ENCODE data around the gene HECW1.

The HECW1 gene

GRCh38 chr7:43148161-43148731, 35.8 kb downstream of the HECW1 start:
- ATAC-seq = no peak

GRCh38 chr7:43151076-43151475, 38.6 kb downstream of the HECW1 start:
- no peak for ATAC-seq

- no peak for ATAC-seq
Measured at GRCh38 chr7:43152696-43153095, 40.2 kb downstream of the HECW1 start.

- ATAC-seq = no peak
Measured at GRCh38 chr7:43155636-43156035, 43.2 kb downstream of the HECW1 start.

GRCh38 chr7:43163885-43164284, 51.4 kb downstream of the HECW1 start:
- ATAC-seq = no peak

GRCh38 chr7:43164757-43165156, 52.3 kb downstream of the HECW1 start:
- peak; percentile 58 to 64 for ATAC-seq

- no peak for ATAC-seq
Measured at GRCh38 chr7:43166686-43167085, 54.2 kb downstream of the HECW1 start.

- ATAC-seq = no peak
Measured at GRCh38 chr7:43169076-43169475, 56.6 kb downstream of the HECW1 start.

GRCh38 chr7:43170571-43170970, 58.1 kb downstream of the HECW1 start:
- no peak for ATAC-seq

- ATAC-seq = no peak
Measured at GRCh38 chr7:43175570-43176200, 63.2 kb downstream of the HECW1 start.

- ATAC-seq = no peak
Measured at GRCh38 chr7:43179393-43179792, 66.9 kb downstream of the HECW1 start.

- ATAC-seq = no peak
Measured at GRCh38 chr7:43192806-43193460, 80.5 kb downstream of the HECW1 start.

GRCh38 chr7:43193893-43194292, 81.4 kb downstream of the HECW1 start:
- no peak for ATAC-seq

- no peak for ATAC-seq
Measured at GRCh38 chr7:43195256-43195655, 82.8 kb downstream of the HECW1 start.

GRCh38 chr7:43195768-43196167, 83.3 kb downstream of the HECW1 start:
- no peak for ATAC-seq

- no peak for ATAC-seq
Measured at GRCh38 chr7:43196379-43196778, 83.9 kb downstream of the HECW1 start.

- no peak for ATAC-seq
Measured at GRCh38 chr7:43198016-43198415, 85.6 kb downstream of the HECW1 start.

- ATAC-seq = no peak
Measured at GRCh38 chr7:43198599-43199090, 86.2 kb downstream of the HECW1 start.

- ATAC-seq = no peak
Measured at GRCh38 chr7:43199371-43200160, 87.1 kb downstream of the HECW1 start.

- no peak for ATAC-seq
Measured at GRCh38 chr7:43201912-43202311, 89.5 kb downstream of the HECW1 start.

- no peak for ATAC-seq
Measured at GRCh38 chr7:43204081-43204480, 91.6 kb downstream of the HECW1 start.

GRCh38 chr7:43205171-43205795, 92.8 kb downstream of the HECW1 start:
- ATAC-seq = no peak

- ATAC-seq = no peak
Measured at GRCh38 chr7:43208242-43208641, 95.8 kb downstream of the HECW1 start.

Data from activated CD4-positive, CD25-positive, alpha-beta regulatory T cell treated with anti-CD3 and anti-CD28 coated beads, Interleukin-2, amount 50 U/mL, for 24 hours (primary cell).